Measurements from ENCODE around the gene SYNPO.

SYNPO gene

GRCh38 chr5:150637245-150638052 is 3.0 kb upstream of the SYNPO start:
- H3K4me3 Mint-ChIP-seq, result no peak overlapping the region
- CTCF ChIA-PET, result interaction anchor here (1.4 kb wide), 1 partner anchor 8 kb away, joined by 4 read pairs; no protein-coding TSS in a partner anchor
- H3K9me3 Mint-ChIP-seq, result no peaks in the 10 kb centered on the region
- no peaks in the 10 kb centered on the region for H3K36me3 Mint-ChIP-seq
- no peak for DNase-seq
- H3K4me1 Mint-ChIP-seq, result no peaks in the 10 kb centered on the region
- H3K27me3 Mint-ChIP-seq, result peaks cover 54% of the 10 kb centered on the region
- H3K27ac Mint-ChIP-seq, result no peak overlapping the region

DNA sequence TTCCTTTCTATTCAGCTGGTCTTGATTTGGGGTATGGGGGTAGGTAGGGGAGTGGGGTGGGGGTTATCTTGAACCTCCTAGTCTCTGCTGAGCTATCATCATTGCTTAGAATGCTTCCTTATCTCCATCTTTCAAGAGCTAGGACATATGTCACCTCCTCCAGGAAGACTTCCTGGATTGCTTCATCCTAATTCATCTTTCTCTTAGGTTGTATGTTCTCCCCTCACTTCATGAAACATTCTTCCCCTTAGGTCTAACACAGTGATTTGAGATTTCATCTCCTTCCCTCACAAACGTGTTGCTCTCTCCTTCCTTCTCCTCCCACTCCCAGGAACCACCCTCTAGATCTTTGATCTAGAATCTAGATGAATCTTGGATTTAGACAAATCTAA is 2.4 kb upstream of the SYNPO start:
- no peak overlapping the region for H3K27ac Mint-ChIP-seq
- H3K27me3 Mint-ChIP-seq, result peaks cover 54% of the 10 kb centered on the region
- no peaks in the 10 kb centered on the region for H3K36me3 Mint-ChIP-seq
- no peak for DNase-seq
- H3K4me3 Mint-ChIP-seq, result no peak overlapping the region
- CTCF ChIA-PET, result interaction anchor here (1.4 kb wide), 1 partner anchor 9 kb away, joined by 4 read pairs; no protein-coding TSS in a partner anchor
- H3K9me3 Mint-ChIP-seq, result no peaks in the 10 kb centered on the region
- H3K4me1 Mint-ChIP-seq, result no peaks in the 10 kb centered on the region

DNA sequence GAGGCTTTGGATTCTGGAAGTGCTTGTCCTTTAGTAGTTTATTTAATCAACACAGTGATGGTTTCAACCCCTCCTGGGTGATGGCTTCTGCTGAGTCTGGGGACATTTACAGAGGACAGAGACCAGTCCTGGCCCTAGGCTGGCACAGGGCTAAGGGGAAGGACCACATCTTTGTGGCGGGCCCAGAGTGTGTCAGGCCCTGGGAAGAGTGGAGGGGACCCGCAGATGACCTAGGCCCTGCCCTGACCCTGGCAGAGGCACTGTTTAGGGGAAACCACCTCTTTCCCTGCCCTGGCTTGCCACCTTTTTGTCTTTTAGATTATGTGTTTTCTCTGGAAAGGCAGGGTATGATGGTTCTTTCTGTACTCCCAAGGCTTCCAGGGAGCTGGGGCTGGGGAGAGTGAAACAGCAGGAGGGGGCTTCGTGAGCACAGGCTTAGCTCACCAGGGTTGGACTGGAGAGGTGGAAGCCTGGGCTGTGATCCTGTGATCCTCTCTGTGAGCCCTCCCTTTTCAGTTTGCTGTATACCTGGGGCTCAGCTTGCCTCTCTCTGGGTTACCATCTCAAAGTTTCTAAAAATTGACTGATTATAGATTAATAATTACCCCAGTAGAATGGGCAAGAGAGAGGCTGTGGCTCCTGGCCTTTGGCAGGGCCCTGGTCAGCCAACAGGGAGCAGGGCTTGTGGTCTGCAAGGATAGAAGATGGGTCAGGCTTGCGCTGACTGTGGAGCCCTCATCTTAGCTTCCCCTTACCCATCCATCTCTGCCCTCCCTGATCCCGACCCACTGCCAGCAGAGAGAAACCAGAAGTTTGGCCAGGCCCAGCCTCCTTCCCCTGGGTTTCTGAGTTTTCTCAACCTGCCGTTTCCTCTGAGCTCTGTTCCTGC is 1.7 kb upstream of the SYNPO start:
- Mint-ChIP-seq H3K27me3 (peaks cover 54% of the 10 kb centered on the region), H3K4me3 (no peak overlapping the region), H3K36me3 (no peaks in the 10 kb centered on the region), H3K9me3 (no peaks in the 10 kb centered on the region), H3K4me1 (no peaks in the 10 kb centered on the region), H3K27ac (no peak overlapping the region)
- CTCF ChIA-PET, result interaction anchor here (0.8 to 1.4 kb wide), 2 partner anchors 10 to 24 kb away, joined by 4 to 5 read pairs; no protein-coding TSS in a partner anchor
- DNase-seq, result no peak

DNA sequence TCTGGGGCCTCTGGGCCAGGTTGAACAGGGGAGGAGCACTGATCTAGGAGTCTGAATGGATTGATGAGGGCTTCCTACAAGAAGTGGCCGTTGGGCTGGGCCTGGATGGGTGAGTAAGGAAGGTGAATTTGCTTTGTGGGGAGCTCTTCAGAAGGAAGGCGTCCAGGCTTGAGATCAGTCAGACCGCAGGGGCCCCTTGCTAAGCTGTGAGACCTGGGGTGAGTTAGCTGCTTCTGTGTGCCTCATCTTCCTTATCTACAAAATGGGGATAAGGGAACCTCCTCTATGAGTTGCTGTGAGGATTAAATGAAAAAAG is 1.1 kb upstream of the SYNPO start:
- Mint-ChIP-seq H3K9me3 (no peaks in the 10 kb centered on the region), H3K4me3 (no peak overlapping the region), H3K27me3 (peaks cover 57% of the 10 kb centered on the region), H3K27ac (no peak overlapping the region), H3K4me1 (no peaks in the 10 kb centered on the region), H3K36me3 (no peaks in the 10 kb centered on the region)
- CTCF ChIA-PET, result no interaction called here
- DNase-seq, result no peak

DNA sequence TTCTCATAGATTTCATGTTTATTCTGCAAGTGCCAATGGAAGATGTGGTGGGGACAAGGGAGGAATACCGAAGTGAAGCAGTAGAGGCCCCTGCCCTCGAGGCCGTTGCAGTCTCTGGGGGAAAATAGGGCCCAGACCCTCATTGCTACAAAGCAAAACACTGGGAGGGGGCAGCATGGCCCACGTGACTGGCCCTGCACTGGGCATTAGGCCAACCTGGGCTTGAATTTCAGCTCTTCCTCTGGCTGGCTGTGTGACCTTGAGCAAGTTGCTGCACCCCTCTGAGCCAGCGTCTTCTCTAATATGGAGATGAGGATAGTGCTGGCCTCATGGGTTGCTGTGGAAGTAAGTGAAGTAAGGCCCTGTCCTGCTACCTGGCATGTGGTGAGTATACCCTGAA is 709 bp upstream of the SYNPO start:
- Mint-ChIP-seq H3K4me1 (no peaks in the 10 kb centered on the region), H3K4me3 (no peak overlapping the region), H3K27ac (no peak overlapping the region), H3K9me3 (no peaks in the 10 kb centered on the region), H3K27me3 (peaks cover 60% of the 10 kb centered on the region), H3K36me3 (no peaks in the 10 kb centered on the region)
- DNase-seq, result no peak
- CTCF ChIA-PET, result no interaction called here

- no peaks in the 10 kb centered on the region for H3K36me3 Mint-ChIP-seq
- H3K4me1 Mint-ChIP-seq, result no peaks in the 10 kb centered on the region
- H3K27ac Mint-ChIP-seq, result no peak overlapping the region
- H3K4me3 Mint-ChIP-seq, result no peak overlapping the region
- CTCF ChIA-PET, result no interaction called here
- no peaks in the 10 kb centered on the region for H3K9me3 Mint-ChIP-seq
- no peak for DNase-seq
- peaks cover 64% of the 10 kb centered on the region for H3K27me3 Mint-ChIP-seq
These were observed 628 bp downstream of the SYNPO start for GRCh38 chr5:150641006-150641570.

DNA sequence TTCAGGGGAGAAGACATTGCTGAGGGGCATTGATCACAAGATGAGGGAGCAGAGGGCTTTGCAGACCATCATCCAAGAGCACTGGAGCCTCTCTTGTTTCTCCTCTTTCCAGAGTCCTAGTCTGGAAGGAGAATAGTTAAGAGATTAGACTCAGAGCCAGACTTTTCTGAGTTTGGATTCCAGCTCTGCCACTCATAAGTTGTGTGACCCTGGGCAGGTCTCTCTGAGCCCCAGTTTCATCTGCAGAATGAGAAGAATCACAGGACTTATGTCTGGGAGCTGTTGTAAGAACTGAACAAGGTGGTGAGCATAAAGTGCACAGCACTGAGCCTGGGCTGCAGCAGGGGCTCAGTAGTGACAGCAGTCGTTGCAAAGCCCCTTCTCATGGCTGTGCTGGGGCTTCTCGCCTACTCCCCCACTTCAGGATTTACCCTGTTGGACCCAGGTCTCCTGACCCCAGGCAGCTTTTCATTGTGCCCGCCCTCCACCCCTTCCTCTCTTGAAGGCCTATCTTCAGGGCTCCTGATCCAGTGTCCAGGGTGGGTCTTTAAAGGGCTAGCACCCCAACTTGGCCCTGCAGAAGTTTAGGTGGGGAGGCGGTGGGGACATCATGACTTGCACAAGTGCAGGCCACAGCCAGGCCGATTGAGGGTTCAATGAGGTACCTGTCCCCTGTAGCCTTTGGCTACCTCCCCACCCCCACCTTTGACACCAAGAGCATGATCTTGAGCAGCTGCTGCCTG is 1.5 kb downstream of the SYNPO start:
- Mint-ChIP-seq H3K27me3 (peaks cover 56% of the 10 kb centered on the region), H3K4me1 (no peaks in the 10 kb centered on the region), H3K27ac (no peak overlapping the region), H3K4me3 (no peak overlapping the region), H3K36me3 (no peaks in the 10 kb centered on the region), H3K9me3 (no peaks in the 10 kb centered on the region)
- no peak for DNase-seq
- CTCF ChIA-PET, result interaction anchor here (1.6 kb wide), 1 partner anchor 9 kb away, joined by 3 read pairs; no protein-coding TSS in a partner anchor

- Mint-ChIP-seq H3K4me1 (no peaks in the 10 kb centered on the region), H3K4me3 (no peak overlapping the region), H3K27me3 (peaks cover 50% of the 10 kb centered on the region), H3K36me3 (no peaks in the 10 kb centered on the region), H3K9me3 (no peaks in the 10 kb centered on the region), H3K27ac (no peak overlapping the region)
- no peak for DNase-seq
- CTCF ChIA-PET, result interaction anchor here (1.6 kb wide), 1 partner anchor 9 kb away, joined by 3 read pairs; no protein-coding TSS in a partner anchor
These were observed 2.1 kb downstream of the SYNPO start for GRCh38 chr5:150642567-150642927.

GRCh38 chr5:150642991-150643710 is 2.7 kb downstream of the SYNPO start:
- Mint-ChIP-seq H3K9me3 (no peaks in the 10 kb centered on the region), H3K36me3 (no peaks in the 10 kb centered on the region), H3K27me3 (peaks cover 47% of the 10 kb centered on the region), H3K27ac (no peak overlapping the region), H3K4me1 (no peaks in the 10 kb centered on the region), H3K4me3 (no peak overlapping the region)
- no peak for DNase-seq
- CTCF ChIA-PET, result interaction anchor here (1.1 to 1.6 kb wide), 3 partner anchors 10 to 204 kb away, joined by 3 read pairs; partner anchors contain the start of gene IRGM

DNA sequence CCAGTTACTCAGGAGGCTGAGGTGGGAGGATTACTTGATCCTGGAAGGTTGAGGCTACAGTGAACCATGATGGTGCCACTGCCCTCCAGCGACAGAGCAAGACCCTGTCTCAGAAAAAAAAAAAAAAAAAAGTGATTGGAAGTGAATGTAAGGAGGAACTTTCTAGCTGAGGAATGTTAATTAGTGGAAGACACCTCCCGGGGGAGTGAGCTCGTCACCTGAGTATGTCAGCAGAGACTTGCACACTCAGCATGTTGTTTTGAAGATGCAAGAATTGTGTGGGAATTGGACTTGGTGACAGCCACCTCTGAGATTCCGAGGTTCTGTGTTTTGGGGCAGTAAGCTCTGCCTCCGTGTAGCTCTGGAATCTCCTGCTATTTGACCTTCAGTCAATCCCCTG is 3.6 kb downstream of the SYNPO start:
- DNase-seq, result no peak
- Mint-ChIP-seq H3K9me3 (no peaks in the 10 kb centered on the region), H3K27me3 (peaks cover 40% of the 10 kb centered on the region), H3K4me3 (no peak overlapping the region), H3K36me3 (no peaks in the 10 kb centered on the region), H3K27ac (no peak overlapping the region), H3K4me1 (no peaks in the 10 kb centered on the region)
- CTCF ChIA-PET, result interaction anchor here (1.1 kb wide), 2 partner anchors 17 to 203 kb away, joined by 3 read pairs; partner anchors contain the start of gene IRGM

GRCh38 chr5:150644514-150644913 is 4.1 kb downstream of the SYNPO start:
- Mint-ChIP-seq H3K4me1 (no peaks in the 10 kb centered on the region), H3K27ac (no peak overlapping the region), H3K27me3 (peaks cover 37% of the 10 kb centered on the region), H3K4me3 (no peak overlapping the region), H3K9me3 (no peaks in the 10 kb centered on the region), H3K36me3 (no peaks in the 10 kb centered on the region)
- no peak for DNase-seq
- CTCF ChIA-PET, result interaction anchor here (1.1 kb wide), 1 partner anchor 202 kb away, joined by 3 read pairs; the partner anchor contains the start of gene IRGM

DNA sequence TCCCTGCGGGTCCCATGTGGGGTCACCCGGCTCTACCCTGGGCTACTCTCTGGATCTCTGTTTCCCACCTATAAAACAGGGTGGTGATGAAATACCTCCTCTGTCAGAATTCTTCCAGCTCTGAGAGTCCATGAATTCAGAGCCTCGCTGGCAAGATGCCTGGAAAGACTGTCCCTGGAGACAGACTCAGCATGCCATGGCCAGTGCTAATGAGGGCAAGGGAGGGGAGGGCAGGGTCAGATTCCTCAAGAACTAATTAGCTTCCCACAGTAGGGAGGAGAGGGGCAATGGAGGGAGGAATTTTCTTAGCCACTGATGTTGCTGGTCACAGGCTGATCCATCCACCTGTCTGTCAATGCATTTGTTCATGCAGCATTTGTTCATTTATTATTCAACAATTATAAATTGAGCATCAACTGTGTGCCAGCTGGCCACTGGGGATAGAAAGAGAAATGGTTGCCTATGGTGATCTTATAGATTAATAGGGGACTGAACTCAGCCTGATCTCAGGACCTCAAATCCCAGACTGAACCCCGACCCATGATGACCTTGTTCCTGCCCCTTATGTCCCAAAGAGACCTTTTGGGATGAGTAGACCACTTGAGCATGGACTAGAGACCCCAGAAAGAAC is 4.7 kb downstream of the SYNPO start:
- H3K27ac Mint-ChIP-seq, result no peak overlapping the region
- peaks cover 33% of the 10 kb centered on the region for H3K27me3 Mint-ChIP-seq
- no peaks in the 10 kb centered on the region for H3K9me3 Mint-ChIP-seq
- H3K4me3 Mint-ChIP-seq, result no peak overlapping the region
- CTCF ChIA-PET, result interaction anchor here (0.5 kb wide), 1 partner anchor 187 kb away, joined by 3 read pairs; no protein-coding TSS in a partner anchor
- H3K4me1 Mint-ChIP-seq, result no peaks in the 10 kb centered on the region
- H3K36me3 Mint-ChIP-seq, result no peaks in the 10 kb centered on the region
- no peak for DNase-seq
